LNCaP clone FGC (cell line): ENCODE data around the gene PAQR5.

Source experiments
- DNase-seq: peaks from one replicate; pipeline ENCODE4 v3.0.0-alpha.2; 2011; ENCODE audit warnings: low read depth
- H3K4me3 ChIP-seq: 2 replicates; pipeline ENCODE4 v1.5.1; 2011; ENCODE audit warnings: mild to moderate bottlenecking, low read depth, low read length, control low read depth
- CTCF ChIP-seq: IDR thresholded peaks from 2 replicates; pipeline ENCODE4 v1.5.1; 2012; ENCODE audit warnings: mild to moderate bottlenecking; ENCODE audit not compliant: control insufficient read depth, insufficient read depth; ENCODE audit errors: extremely low read depth

PAQR5 gene

GRCh38 chr15:69398491-69398891 lies 99.8 kb downstream of the PAQR5 start:
- H3K4me3 ChIP-seq = no peak overlapping the region
- no peak for TF ChIP-seq CTCF
- no peak for DNase-seq

DNA sequence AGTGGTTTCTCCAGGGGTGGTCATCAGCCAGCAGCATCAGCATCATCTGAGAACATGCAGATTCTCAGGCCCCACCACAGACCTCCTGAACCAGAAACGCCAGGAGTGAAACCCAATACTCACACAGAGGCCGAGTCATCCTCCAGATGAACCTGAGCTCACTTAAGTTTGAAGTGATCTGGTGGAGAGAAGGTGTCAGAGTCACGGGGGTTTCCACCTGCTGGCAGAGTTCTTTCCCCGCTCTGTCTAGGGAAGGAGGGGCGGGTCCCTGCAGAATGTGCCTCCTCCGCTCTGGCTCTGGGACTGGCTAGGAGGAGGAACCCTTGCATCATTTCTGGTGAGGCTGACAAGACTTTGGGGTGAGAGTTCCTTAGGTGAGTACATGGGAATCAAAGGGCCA lies 102.1 kb downstream of the PAQR5 start:
- no peak for TF ChIP-seq CTCF
- no peak for DNase-seq

GRCh38 chr15:69402816-69403215 lies 104.1 kb downstream of the PAQR5 start:
- no peak for DNase-seq
- H3K4me3 ChIP-seq = no peak overlapping the region
- no peak for TF ChIP-seq CTCF

More for the DNA sequence above, 102.1 kb downstream of the PAQR5 start:
- H3K4me3 ChIP-seq = no peak overlapping the region

DNA sequence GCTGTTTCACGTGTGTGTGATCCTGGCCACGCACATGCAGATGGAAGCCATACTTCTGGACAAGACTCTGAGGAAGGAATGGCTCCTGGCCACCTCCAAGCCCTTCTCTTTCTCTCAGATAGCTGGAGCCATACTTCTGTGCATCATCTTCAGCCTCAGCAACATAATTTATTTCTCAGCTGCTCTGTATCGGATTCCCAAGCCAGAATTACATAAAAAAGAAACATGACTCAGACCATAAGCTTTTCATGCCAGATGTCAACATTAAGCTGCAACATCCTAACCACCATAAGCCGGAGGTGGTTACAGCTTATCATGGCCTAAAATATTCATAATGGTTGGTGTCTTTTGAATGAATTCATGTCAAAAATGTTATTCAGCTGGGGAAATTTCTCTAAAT lies 104.9 kb downstream of the PAQR5 start:
- TF ChIP-seq CTCF = no peak
- H3K4me3 ChIP-seq = no peak overlapping the region
- no peak for DNase-seq

DNA sequence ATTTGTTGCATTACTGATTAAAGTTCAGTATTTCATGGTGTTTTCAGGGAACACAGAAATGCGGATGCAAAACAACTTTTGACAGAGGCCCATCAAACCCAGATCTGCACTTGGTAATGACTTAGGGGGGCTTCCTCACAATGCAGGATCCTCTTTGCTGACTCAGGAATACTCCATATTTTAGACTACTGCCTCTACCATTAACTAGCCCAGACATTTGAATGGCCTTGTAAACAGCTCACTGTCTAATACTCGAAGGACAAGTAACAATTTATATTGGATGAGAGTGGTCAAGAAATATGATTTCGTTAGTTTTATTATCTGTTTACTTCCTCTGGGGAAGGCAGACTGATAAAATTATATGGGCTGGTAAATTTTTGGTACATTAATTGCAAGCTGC lies 106.4 kb downstream of the PAQR5 start:
- DNase-seq = peak; percentile 44
- no peak for TF ChIP-seq CTCF
- H3K4me3 ChIP-seq = no peak overlapping the region

DNA sequence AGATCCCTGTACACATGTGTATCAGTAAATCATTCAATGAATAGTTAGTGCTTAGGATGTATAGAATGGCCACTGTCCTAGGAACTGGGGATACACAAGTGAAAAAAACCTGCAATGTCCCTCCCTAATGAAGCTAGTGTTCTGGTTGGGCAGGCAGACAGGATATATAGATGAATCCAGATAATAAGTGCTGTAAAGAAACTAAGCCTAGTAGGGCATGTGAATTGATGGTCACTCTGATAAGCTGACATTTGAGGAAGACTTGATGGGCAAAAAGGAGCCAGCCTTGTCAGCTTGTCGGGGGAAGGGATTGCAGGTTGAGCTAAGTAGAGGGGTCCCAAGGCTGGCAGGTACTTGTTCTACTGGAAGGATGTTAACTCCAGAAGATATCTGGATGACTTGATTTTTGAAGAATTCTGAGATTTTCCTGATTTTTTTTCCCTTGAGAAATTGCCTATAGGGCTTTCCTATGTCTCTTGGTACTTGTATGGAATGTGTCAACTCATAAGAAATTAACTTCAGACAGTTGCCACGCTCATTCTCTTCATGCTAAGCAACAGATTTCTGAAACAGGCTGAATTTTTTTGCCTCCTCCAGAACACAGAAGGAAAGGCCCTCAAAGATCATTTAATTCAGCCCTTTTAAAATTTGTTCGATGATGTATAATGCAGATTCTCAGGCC lies 109.1 kb downstream of the PAQR5 start:
- H3K4me3 ChIP-seq = no peak overlapping the region
- TF ChIP-seq CTCF = no peak
- no peak for DNase-seq

GRCh38 chr15:69408841-69409240 lies 110.1 kb downstream of the PAQR5 start:
- no peak overlapping the region for H3K4me3 ChIP-seq
- TF ChIP-seq CTCF = no peak
- DNase-seq = no peak
